Neuronal stem cell (in vitro differentiated cells): ENCODE measurements around the gene EFCAB9.

Experiments used
- DNase-seq: peaks from one replicate; pipeline ENCODE4 v3.0.0-alpha.2; 2013; ENCODE audit warnings: low spot score
- H2AFZ ChIP-seq: one replicate; pipeline ENCODE4 v1.6.1; 2013; ENCODE audit warnings: mild to moderate bottlenecking, low read length, inconsistent platforms
- H2AK5ac ChIP-seq: 2 replicates; pipeline ENCODE4 v1.6.1; 2013; ENCODE audit warnings: low read depth, mild to moderate bottlenecking, inconsistent platforms, low read length, moderate library complexity, mixed read lengths
- H2BK120ac ChIP-seq: 2 replicates; pipeline ENCODE4 v1.6.1; 2013; ENCODE audit warnings: low read depth, mild to moderate bottlenecking, inconsistent platforms, low read length, moderate library complexity, mixed read lengths
- H2BK12ac ChIP-seq: one replicate; pipeline ENCODE4 v1.6.1; 2013; ENCODE audit warnings: low read length, inconsistent platforms
- H2BK15ac ChIP-seq: 2 replicates; pipeline ENCODE4 v1.6.1; 2013; ENCODE audit warnings: mild to moderate bottlenecking, low read length, inconsistent platforms, mixed read lengths
- H2BK5ac ChIP-seq: one replicate; pipeline ENCODE4 v1.6.1; 2013; ENCODE audit warnings: inconsistent platforms, mild to moderate bottlenecking, low read length, moderate library complexity
- H3K14ac ChIP-seq: one replicate; pipeline ENCODE4 v1.6.1; 2013; ENCODE audit warnings: low read length, inconsistent platforms
- H3K18ac ChIP-seq: 2 replicates; pipeline ENCODE4 v1.6.1; 2013; ENCODE audit warnings: low read length, inconsistent platforms
- H3K23ac ChIP-seq: 2 replicates; pipeline ENCODE4 v1.6.1; 2013; ENCODE audit warnings: low read depth, mild to moderate bottlenecking, mixed read lengths, low read length, inconsistent platforms; ENCODE audit not compliant: poor library complexity
- H3K27ac ChIP-seq: replicated peaks from 3 replicates; pipeline ENCODE4 v1.5.1; 2013; ENCODE audit warnings: low read length, inconsistent platforms
- H3K27me3 ChIP-seq, 3 experiments: 2 replicates each; pipeline ENCODE4 v1.6.1; 2013; ENCODE audit warnings: low read length in 3 of 3, mild to moderate bottlenecking in 2 of 3, inconsistent platforms in 1 of 3, low read depth in 1 of 3, mixed read lengths in 1 of 3, moderate library complexity in 1 of 3; ENCODE audit not compliant: control insufficient read depth in 3 of 3, insufficient read depth in 3 of 3
- H3K36me3 ChIP-seq, 2 donors: replicated peaks in 1 of 2; 2 replicates each; pipeline ENCODE4 v1.6.1; 2013; ENCODE audit warnings: low read length in 2 of 2; ENCODE audit not compliant: control insufficient read depth in 2 of 2, insufficient read depth in 2 of 2
- H3K4ac ChIP-seq: 2 replicates; pipeline ENCODE4 v1.6.1; 2013; ENCODE audit warnings: inconsistent platforms, mild to moderate bottlenecking, low read length, moderate library complexity
- H3K4me1 ChIP-seq, 2 donors: 1 replicate in 1 of 2; 2 replicates in 1 of 2; pipeline ENCODE4 v1.6.1; 2013; ENCODE audit warnings: low read length in 2 of 2, low read depth in 1 of 2; ENCODE audit not compliant: control insufficient read depth in 2 of 2, insufficient read depth in 1 of 2
- H3K4me2 ChIP-seq: one replicate; pipeline ENCODE4 v1.6.1; 2013; ENCODE audit warnings: mild to moderate bottlenecking, low read length, inconsistent platforms; ENCODE audit not compliant: insufficient read depth, poor library complexity, severe bottlenecking
- H3K4me3 ChIP-seq, 2 donors: 2 replicates each; pipeline ENCODE4 v1.5.1; 2013; ENCODE audit warnings: low read length in 2 of 2, mild to moderate bottlenecking in 2 of 2, inconsistent platforms in 1 of 2, moderate library complexity in 1 of 2
- H3K79me1 ChIP-seq: one replicate; pipeline ENCODE4 v1.6.1; 2013; ENCODE audit warnings: low read depth, mild to moderate bottlenecking, inconsistent platforms, low read length, moderate library complexity
- H3K9ac ChIP-seq: one replicate; pipeline ENCODE4 v1.6.1; 2013; ENCODE audit warnings: mild to moderate bottlenecking, low read depth, low read length, inconsistent platforms; ENCODE audit not compliant: poor library complexity
- H3K9me3 ChIP-seq, 2 donors: replicated peaks in 1 of 2; 2 replicates each; pipeline versions ENCODE3 to v1.6.1; 2013; ENCODE audit warnings: low read length in 2 of 2, mild to moderate bottlenecking in 2 of 2, inconsistent platforms in 1 of 2, low read depth in 1 of 2, mixed read lengths in 1 of 2, moderate library complexity in 1 of 2; ENCODE audit not compliant: control insufficient read depth in 2 of 2, insufficient read depth in 1 of 2
- H4K8ac ChIP-seq: one replicate; pipeline ENCODE4 v1.6.1; 2013; ENCODE audit warnings: low read depth, mild to moderate bottlenecking, inconsistent platforms, low read length, moderate library complexity
- H4K91ac ChIP-seq: one replicate; pipeline ENCODE4 v1.6.1; 2013; ENCODE audit warnings: low read length, low read depth, mild to moderate bottlenecking, inconsistent platforms; ENCODE audit not compliant: poor library complexity
- WGBS, 2 donors: extraction: QIAGEN DNeasy Blood & Tissue Kit; methylation state at CpG; one replicate each; pipeline ENCODE4 v1.1.7; 2013; ENCODE audit warnings: missing lambda C conversion rate in 2 of 2, mixed read lengths in 1 of 2; ENCODE audit not compliant: insufficient read length in 2 of 2, insufficient replicate concordance in 1 of 2; ENCODE audit errors: extremely low coverage in 2 of 2; 5-methylcytosine and 5-hydroxymethylcytosine counted together

The EFCAB9 gene

GRCh38 chr5:172178301-172178987 lies 15.5 kb upstream of the EFCAB9 start:
- WGBS, 2 donors, result no CpG with 5 or more reads among the region's 18 CpGs
- H3K27ac ChIP-seq, result no peak overlapping the region

DNA sequence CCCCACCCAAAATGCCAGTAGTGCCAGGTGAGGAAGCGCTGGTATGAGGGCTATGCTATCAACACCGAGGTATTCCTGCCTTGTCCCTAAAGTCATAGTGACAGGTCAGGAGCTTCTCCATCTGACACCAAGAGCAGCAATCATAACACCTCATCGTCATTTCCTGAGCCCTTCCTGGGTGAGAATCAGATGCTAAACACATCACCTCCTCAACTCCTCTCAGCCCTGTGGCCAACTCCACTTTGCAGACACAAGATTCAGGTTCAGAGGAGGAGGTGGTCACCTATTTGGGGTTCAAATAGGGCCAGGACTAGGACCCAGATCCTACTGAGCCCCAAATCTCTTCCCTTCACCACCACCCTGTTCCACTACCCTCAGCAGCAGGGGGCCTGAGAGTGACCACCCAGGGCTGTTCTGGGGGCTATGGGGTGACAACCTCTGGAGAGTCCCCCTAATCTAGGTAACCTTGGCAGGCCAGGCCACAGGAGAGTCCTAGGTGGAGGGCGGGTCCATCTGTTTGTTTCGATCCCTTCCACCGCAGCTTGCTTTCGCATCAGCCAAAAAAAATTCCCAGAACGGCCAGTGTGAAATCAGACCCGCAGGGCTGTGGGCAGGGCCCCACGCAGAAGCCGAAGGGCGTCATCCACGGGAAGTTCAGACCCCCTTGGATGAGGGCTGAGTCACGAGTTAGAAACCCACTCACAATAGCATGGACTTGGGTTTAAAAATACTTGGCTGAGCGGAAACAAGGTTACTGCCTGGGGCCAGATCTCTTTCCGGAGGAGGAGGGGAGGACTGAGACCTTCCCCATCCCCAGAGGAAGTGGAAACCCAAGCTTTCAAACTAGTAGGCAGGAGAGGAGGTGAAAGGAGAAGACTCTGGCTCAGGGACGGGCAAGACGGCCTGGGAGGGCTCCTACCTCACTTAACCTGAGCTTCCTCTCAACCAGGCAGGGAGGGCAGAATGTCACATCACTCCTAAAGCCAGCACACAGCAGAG lies 14.7 kb upstream of the EFCAB9 start:
- H4K8ac ChIP-seq, result no peak overlapping the region
- no peaks in the 10 kb centered on the region for H3K9me3 ChIP-seq
- H4K91ac ChIP-seq, result no peak overlapping the region
- peaks cover 0 to 3% of the 10 kb centered on the region in 2 donors for H3K36me3 ChIP-seq
- H3K4me1 ChIP-seq, result peaks cover 5 to 10% of the 10 kb centered on the region in 2 donors
- no CpG with 5 or more reads among the region's 18 CpGs for whole genome bisulfite sequencing, 2 donors
- no peak overlapping the region for H3K23ac ChIP-seq
- no peak overlapping the region for H2AFZ ChIP-seq
- H2BK15ac ChIP-seq, result no peak overlapping the region
- no peak overlapping the region for H3K9ac ChIP-seq
- no peak overlapping the region for H2BK5ac ChIP-seq
- H2AK5ac ChIP-seq, result no peak overlapping the region
- no peak overlapping the region for H3K27ac ChIP-seq
- H3K79me1 ChIP-seq, result peaks cover 2% of the 10 kb centered on the region
- no peak overlapping the region for H3K4me2 ChIP-seq
- no peak overlapping the region for H3K14ac ChIP-seq
- no peak overlapping the region for H2BK120ac ChIP-seq
- H3K4me3 ChIP-seq, result no peak overlapping the region
- DNase-seq, result no peak
- no peak overlapping the region for H3K4ac ChIP-seq
- no peak overlapping the region for H2BK12ac ChIP-seq
- peak overlapping the region; percentile 40 for H3K18ac ChIP-seq
- no peaks in the 10 kb centered on the region for H3K27me3 ChIP-seq

More at GRCh38 chr5:172178301-172178987, 15.5 kb upstream of the EFCAB9 start:
- H2BK120ac ChIP-seq, result no peak overlapping the region
- peak overlapping the region; percentile 87 for H3K23ac ChIP-seq
- no peak overlapping the region for H2BK12ac ChIP-seq
- H3K4me1 ChIP-seq, result peaks cover 6 to 10% of the 10 kb centered on the region in 2 donors
- no peak overlapping the region for H3K4me2 ChIP-seq
- no peaks in the 10 kb centered on the region for H3K9me3 ChIP-seq
- H3K14ac ChIP-seq, result no peak overlapping the region
- H3K18ac ChIP-seq, result peak overlapping the region; percentile 5
- no peak overlapping the region for H2BK15ac ChIP-seq
- H2BK5ac ChIP-seq, result no peak overlapping the region
- peaks cover 2% of the 10 kb centered on the region for H3K79me1 ChIP-seq
- no peaks in the 10 kb centered on the region for H3K27me3 ChIP-seq
- no peaks in the 10 kb centered on the region for H3K36me3 ChIP-seq
- H4K8ac ChIP-seq, result no peak overlapping the region
- no peak overlapping the region for H4K91ac ChIP-seq
- no peak overlapping the region for H2AFZ ChIP-seq
- no peak overlapping the region for H3K4ac ChIP-seq
- no peak for DNase-seq
- peak overlapping the region; percentile 63 for H3K9ac ChIP-seq
- no peak overlapping the region for H3K4me3 ChIP-seq
- no peak overlapping the region for H2AK5ac ChIP-seq

- Histone ChIP-seq H3K4me2 (no peak overlapping the region), H3K9ac (no peak overlapping the region), H3K36me3 (peaks cover 0 to 3% of the 10 kb centered on the region in 2 donors), H3K4me1 (peaks cover 2 to 10% of the 10 kb centered on the region in 2 donors), H2AK5ac (no peak overlapping the region), H3K14ac (no peak overlapping the region), H3K9me3 (no peaks in the 10 kb centered on the region), H4K91ac (no peak overlapping the region), H3K79me1 (peaks cover 2% of the 10 kb centered on the region), H3K27me3 (no peaks in the 10 kb centered on the region), H2BK120ac (no peak overlapping the region), H3K18ac (no peak overlapping the region), H2BK12ac (no peak overlapping the region), H3K27ac (no peak overlapping the region), H3K23ac (no peak overlapping the region), H4K8ac (no peak overlapping the region), H3K4ac (no peak overlapping the region), H3K4me3 (no peak overlapping the region), H2BK5ac (no peak overlapping the region), H2BK15ac (no peak overlapping the region), H2AFZ (no peak overlapping the region)
- WGBS, 2 donors, result no CpG with 5 or more reads among the region's 9 CpGs
- DNase-seq, result no peak
Measured at GRCh38 chr5:172180936-172181335, 13.0 kb upstream of the EFCAB9 start.

DNA sequence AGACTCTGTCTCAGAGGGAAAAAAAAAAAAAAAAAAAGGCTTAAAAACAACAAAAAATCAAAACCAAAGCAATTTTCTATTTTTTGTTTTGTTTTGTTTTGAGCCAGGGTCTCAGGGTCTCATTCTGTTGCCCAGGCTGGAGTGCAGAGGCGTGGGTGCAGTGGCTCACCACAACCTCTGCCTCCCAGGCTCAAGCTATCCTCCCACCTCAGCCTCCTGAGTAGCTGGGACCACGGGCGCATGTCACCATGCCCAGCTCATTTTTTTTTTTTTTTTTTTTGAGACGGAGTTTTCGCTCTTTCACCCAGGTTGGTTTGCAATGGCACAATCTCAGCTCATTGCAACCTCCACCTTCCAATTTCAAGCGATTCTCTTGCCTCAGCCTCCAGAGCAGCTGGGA lies 11.7 kb upstream of the EFCAB9 start:
- H3K27ac ChIP-seq, result no peak overlapping the region
- no peak overlapping the region for H2BK5ac ChIP-seq
- H2AK5ac ChIP-seq, result no peak overlapping the region
- H3K14ac ChIP-seq, result no peak overlapping the region
- peaks cover 2% of the 10 kb centered on the region for H3K79me1 ChIP-seq
- H3K18ac ChIP-seq, result no peak overlapping the region
- WGBS, 2 donors, result no CpG with 5 or more reads among the region's 6 CpGs
- no peak overlapping the region for H4K8ac ChIP-seq
- no peak overlapping the region for H2BK15ac ChIP-seq
- no peaks in the 10 kb centered on the region for H3K9me3 ChIP-seq
- no peak for DNase-seq
- no peak overlapping the region for H3K4me3 ChIP-seq
- H3K4ac ChIP-seq, result no peak overlapping the region
- no peak overlapping the region for H2BK120ac ChIP-seq
- H3K27me3 ChIP-seq, result no peaks in the 10 kb centered on the region
- H3K4me1 ChIP-seq, result peaks cover 5 to 12% of the 10 kb centered on the region in 2 donors
- H3K36me3 ChIP-seq, result peaks cover 0 to 3% of the 10 kb centered on the region in 2 donors
- H3K4me2 ChIP-seq, result no peak overlapping the region
- no peak overlapping the region for H3K9ac ChIP-seq
- H3K23ac ChIP-seq, result no peak overlapping the region
- H2AFZ ChIP-seq, result no peak overlapping the region
- no peak overlapping the region for H4K91ac ChIP-seq
- H2BK12ac ChIP-seq, result no peak overlapping the region
